HG02852 (cell line): ENCODE measurements around the gene GPSM3.
"Not testable (repeated sequence)": the region's sequence is repeated elsewhere in the genome, so short reads cannot be mapped to it uniquely, and the experiment has no call there.

ENCODE experiments used
- ATAC-seq: cut with Tn5 transposase; IDR thresholded peaks from one replicate; pipeline ENCODE4 v1.9.1; 2021; ENCODE audit warnings: mild to moderate bottlenecking, moderate library complexity; ENCODE audit not compliant: unreplicated experiment

Gene GPSM3

GRCh38 chr6:32152769-32153563 is 39.5 kb downstream of the GPSM3 start:
- ATAC-seq = no peak

- no peak for ATAC-seq
These were observed 40.3 kb downstream of the GPSM3 start, which contains the start of gene PRRT1 for GRCh38 chr6:32151863-32152768. Gene PRRT1, minus strand, starts transcription at chr6:32151939. Its CDS starts 112 bp downstream, at chr6:32151827.

GRCh38 chr6:32151181-32151862 is 41.1 kb downstream of the GPSM3 start:
- ATAC-seq = no peak

- ATAC-seq = no peak
These were observed 42.2 kb downstream of the GPSM3 start for GRCh38 chr6:32149932-32150870.

GRCh38 chr6:32149092-32149755 is 43.2 kb downstream of the GPSM3 start:
- ATAC-seq = no peak

GRCh38 chr6:32148289-32149091 is 44.0 kb downstream of the GPSM3 start:
- no peak for ATAC-seq

- ATAC-seq = no peak
These were observed 44.9 kb downstream of the GPSM3 start for GRCh38 chr6:32147401-32148132.

GRCh38 chr6:32146687-32147086 is 45.8 kb downstream of the GPSM3 start:
- ATAC-seq = no peak

- ATAC-seq = no peak
These were observed 46.2 kb downstream of the GPSM3 start for GRCh38 chr6:32146287-32146686.

- ATAC-seq = not testable (repeated sequence)
These were observed 48.2 kb downstream of the GPSM3 start for GRCh38 chr6:32144238-32144637.
